SK-N-SH (cell line): ENCODE data around the gene MEF2C. TPM values are rescaled to one million over a fixed set of nuclear protein-coding genes. Genes with fewer than 3 reads are reported as not detected.

Experiments used
- CTCF ChIA-PET: fragments of 300-600, 350-600 bp; formaldehyde crosslinking; extraction: SDS; loops from one replicate; lab custom pipeline; 2021; lab: Yijun Ruan, JAX
- POLR2A ChIA-PET: fragments of 350-600 bp; sonication (Branson Sonifier 250); formaldehyde crosslinking; extraction: SDS; loops from one replicate; lab custom pipeline; 2020; ENCODE audit warnings: antibody characterized with exemption, inconsistent platforms; lab: Yijun Ruan, JAX
- DNase-seq: peaks from one replicate; pipeline ENCODE4 v3.0.0; 2012
- H2AFZ ChIP-seq: fragments of 200-600 bp; sonication (generic); 2 replicates; pipeline ENCODE4 v1.8.1; 2016; ENCODE audit warnings: antibody characterized with exemption, mild to moderate bottlenecking, low read depth
- H3F3A ChIP-seq: fragments of 200-600 bp; sonication (generic); replicated peaks from 2 replicates; pipeline ENCODE3; 2016; ENCODE audit warnings: antibody characterized with exemption, mild to moderate bottlenecking; ENCODE audit not compliant: insufficient read depth
- H3K27ac ChIP-seq, 2 experiments: fragments of 200-500 bp in 1 of 2; fragments of 200-600 bp in 1 of 2; sonication (Bioruptor generic) in 1 of 2; sonication (generic), shearing (Covaris generic) in 1 of 2; 2 replicates each; pipeline versions ENCODE4 v1.5.1 to v1.6.1; 2014 to 2016; ENCODE audit warnings: low read depth in 2 of 2, inconsistent platforms in 1 of 2, low read length in 1 of 2, mild to moderate bottlenecking in 1 of 2, mixed read lengths in 1 of 2
- H3K27me3 ChIP-seq: fragments of 200-600 bp; sonication (generic), shearing (Covaris generic); 2 replicates; pipeline ENCODE4 v1.6.1; 2016; ENCODE audit warnings: mixed run types; ENCODE audit not compliant: insufficient read depth
- H3K36me3 ChIP-seq, 2 experiments: fragments of 200-500 bp in 1 of 2; fragments of 200-600 bp in 1 of 2; sonication (Bioruptor generic) in 1 of 2; sonication (generic) in 1 of 2; replicated peaks in 1 of 2; 2 replicates each; pipeline versions ENCODE3 to v1.5.1; 2014 to 2016; ENCODE audit warnings: low read length in 1 of 2, mild to moderate bottlenecking in 1 of 2; ENCODE audit not compliant: insufficient read depth in 2 of 2, control insufficient read depth in 1 of 2
- H3K4me1 ChIP-seq, 2 experiments: fragments of 200-500 bp in 1 of 2; fragments of 200-600 bp in 1 of 2; sonication (Bioruptor generic) in 1 of 2; sonication (generic), shearing (Covaris generic) in 1 of 2; 2 replicates each; pipeline versions ENCODE4 v1.5.1 to v1.6.1; 2014 to 2016; ENCODE audit warnings: low read depth in 1 of 2, low read length in 1 of 2, mixed run types in 1 of 2; ENCODE audit not compliant: insufficient read depth in 2 of 2, control insufficient read depth in 1 of 2
- H3K4me2 ChIP-seq: fragments of 200-600 bp; sonication (generic), shearing (Covaris generic); 2 replicates; pipeline ENCODE4 v1.6.1; 2017; ENCODE audit warnings: mixed run types
- H3K4me3 ChIP-seq, 2 experiments: fragments of 200-500 bp in 1 of 2; fragments of 200-600 bp in 1 of 2; sonication (Bioruptor generic) in 1 of 2; sonication (generic), shearing (Covaris generic) in 1 of 2; 2 replicates each; pipeline versions ENCODE4 v1.5.1 to v1.8.1; 2014 to 2016; ENCODE audit warnings: low read depth in 2 of 2, inconsistent platforms in 1 of 2, low read length in 1 of 2, mild to moderate bottlenecking in 1 of 2, mixed read lengths in 1 of 2, moderate library complexity in 1 of 2
- H3K79me2 ChIP-seq: fragments of 200-600 bp; sonication (generic); 2 replicates; pipeline ENCODE4 v1.8.1; 2017; ENCODE audit warnings: mild to moderate bottlenecking; ENCODE audit not compliant: insufficient read depth
- H3K9ac ChIP-seq: fragments of 200-600 bp; sonication (generic); 2 replicates; pipeline ENCODE4 v1.6.1; 2017; ENCODE audit warnings: mixed run types
- H3K9me2 ChIP-seq: fragments of 200-600 bp; sonication (generic); 2 replicates; pipeline ENCODE4 v1.6.1; 2017; ENCODE audit warnings: mixed run types
- H3K9me3 ChIP-seq: fragments of 200-600 bp; sonication (generic); 2 replicates; pipeline ENCODE4 v1.6.1; 2017; ENCODE audit warnings: mixed run types, mild to moderate bottlenecking, moderate library complexity
- H4K20me1 ChIP-seq: fragments of 200-600 bp; sonication (generic); 2 replicates; pipeline ENCODE4 v1.6.1; 2017; ENCODE audit warnings: mild to moderate bottlenecking, mixed run types; ENCODE audit not compliant: insufficient read depth
- CHD2 ChIP-seq: fragments of 150-350 bp; IDR thresholded peaks from 2 replicates; pipeline ENCODE4 v1.6.1; 2018; ENCODE audit warnings: low read length; ENCODE audit not compliant: partially characterized antibody
- ELF1 ChIP-seq: IDR thresholded peaks from 2 replicates; pipeline ENCODE4 v1.4.0; 2012
- FOSL2 ChIP-seq: IDR thresholded peaks from 2 replicates; pipeline ENCODE4 v1.4.0; 2012; ENCODE audit warnings: low read depth, mild to moderate bottlenecking, moderate library complexity, borderline replicate concordance
- IRF3 ChIP-seq: fragments of 150-350 bp; IDR thresholded peaks from 2 replicates; pipeline ENCODE4 v1.6.1; 2016; ENCODE audit warnings: mild to moderate bottlenecking, low read depth, low read length
- JUND ChIP-seq: IDR thresholded peaks from 2 replicates; pipeline ENCODE4 v1.4.0; 2012
- MAX ChIP-seq: IDR thresholded peaks from 2 replicates; pipeline ENCODE4 v1.4.0; 2012; ENCODE audit warnings: low read depth
- MEF2A ChIP-seq: IDR thresholded peaks from 2 replicates; pipeline ENCODE4 v1.4.0; 2012; ENCODE audit warnings: low read depth, borderline replicate concordance
- MXI1 ChIP-seq: IDR thresholded peaks from 2 replicates; pipeline ENCODE4 v1.6.1; 2012; ENCODE audit warnings: mild to moderate bottlenecking, low read depth, low read length, improper control_type of control experiment
- RAD21 ChIP-seq: IDR thresholded peaks from 2 replicates; pipeline ENCODE4 v1.6.1; 2012; ENCODE audit warnings: mild to moderate bottlenecking, low read length
- RCOR1 ChIP-seq: fragments of 150-350 bp; IDR thresholded peaks from 2 replicates; pipeline ENCODE4 v1.6.1; 2017; ENCODE audit warnings: antibody characterized with exemption, low read length
- RFX5 ChIP-seq: IDR thresholded peaks from 2 replicates; pipeline ENCODE4 v1.6.1; 2012; ENCODE audit warnings: mild to moderate bottlenecking, improper control_type of control experiment, low read length
- RXRA ChIP-seq: IDR thresholded peaks from 2 replicates; pipeline ENCODE4 v1.4.0; 2012; ENCODE audit warnings: low read depth, mild to moderate bottlenecking, borderline replicate concordance
- SIN3A ChIP-seq: IDR thresholded peaks from 2 replicates; pipeline ENCODE4 v1.6.1; 2012; ENCODE audit warnings: low read depth, mild to moderate bottlenecking, low read length, moderate library complexity, borderline replicate concordance
- TAF1 ChIP-seq: IDR thresholded peaks from 2 replicates; pipeline ENCODE4 v1.6.1; 2012; ENCODE audit warnings: low read depth, mild to moderate bottlenecking, low read length, moderate library complexity, borderline replicate concordance
- TCF12 ChIP-seq: IDR thresholded peaks from 2 replicates; pipeline ENCODE4 v1.4.0; 2012
- TEAD4 ChIP-seq: IDR thresholded peaks from 2 replicates; pipeline ENCODE4 v1.4.0; 2012; ENCODE audit warnings: mild to moderate bottlenecking, borderline replicate concordance; ENCODE audit not compliant: insufficient read depth
- YY1 ChIP-seq: IDR thresholded peaks from 2 replicates; pipeline ENCODE4 v1.4.0; 2012; ENCODE audit warnings: low read depth, mild to moderate bottlenecking
- ZBTB33 ChIP-seq: IDR thresholded peaks from 2 replicates; pipeline ENCODE4 v1.4.0; 2012; ENCODE audit warnings: low read depth, borderline replicate concordance
- WGBS: methylation state at CpG from one replicate; pipeline ENCODE4 v1.1.6; 2017; ENCODE audit warnings: low lambda C conversion rate; 5-methylcytosine and 5-hydroxymethylcytosine counted together
- polyA plus RNA-seq, 3 experiments: library from polyadenylated mRNA; depleted of rRNA; stranded (reverse); fragments of >200 nt; gene quantifications; 2 replicates each; pipeline ENCODE4 v1.2.3, GENCODE V29; 2012
- TF ChIP-seq, protein P1 (sequence below): fragments of 200-600 bp; sonication (generic); IDR thresholded peaks from 2 replicates; pipeline ENCODE4 v1.6.1; 2017; ENCODE audit warnings: antibody characterized with exemption, mild to moderate bottlenecking, moderate library complexity
- TF ChIP-seq, protein P2 (sequence below): IDR thresholded peaks from 2 replicates; pipeline ENCODE4 v1.4.0; 2012; ENCODE audit warnings: low read depth, borderline replicate concordance

MEF2C gene
- polyA plus RNA-seq, 1 of the 3 experiments (the other 2 are of a cell fraction) = 1.2 TPM

- no peak overlapping the region for H3K27ac ChIP-seq
- no peaks in the 10 kb centered on the region for H3K79me2 ChIP-seq
- H2AFZ ChIP-seq = no peak overlapping the region; the same call in 1 of the 2 replicates
- H3K36me3 ChIP-seq = no peaks in the 10 kb centered on the region
- CTCF ChIA-PET = no interaction called here
- POLR2A ChIA-PET = no interaction called here
- H3K9ac ChIP-seq = no peak overlapping the region
- no peaks in the 10 kb centered on the region for H3K27me3 ChIP-seq
- no peaks in the 10 kb centered on the region for H4K20me1 ChIP-seq
- H3F3A ChIP-seq = no peaks in the 10 kb centered on the region
- H3K4me1 ChIP-seq = no peaks in the 10 kb centered on the region; a peak in 1 of 4 replicates
- no peaks in the 10 kb centered on the region for H3K9me3 ChIP-seq
- WGBS = 70% methylated on average over 7 of the region's 7 CpGs
- no peak overlapping the region for H3K4me2 ChIP-seq
- no peaks in the 10 kb centered on the region for H3K9me2 ChIP-seq
- TF ChIP-seq CHD2 (no peak), RXRA (no peak), TCF12 (no peak), JUND (no peak), RAD21 (no peak), ELF1 (no peak), TAF1 (no peak)
- TF ChIP-seq, protein P1, sequence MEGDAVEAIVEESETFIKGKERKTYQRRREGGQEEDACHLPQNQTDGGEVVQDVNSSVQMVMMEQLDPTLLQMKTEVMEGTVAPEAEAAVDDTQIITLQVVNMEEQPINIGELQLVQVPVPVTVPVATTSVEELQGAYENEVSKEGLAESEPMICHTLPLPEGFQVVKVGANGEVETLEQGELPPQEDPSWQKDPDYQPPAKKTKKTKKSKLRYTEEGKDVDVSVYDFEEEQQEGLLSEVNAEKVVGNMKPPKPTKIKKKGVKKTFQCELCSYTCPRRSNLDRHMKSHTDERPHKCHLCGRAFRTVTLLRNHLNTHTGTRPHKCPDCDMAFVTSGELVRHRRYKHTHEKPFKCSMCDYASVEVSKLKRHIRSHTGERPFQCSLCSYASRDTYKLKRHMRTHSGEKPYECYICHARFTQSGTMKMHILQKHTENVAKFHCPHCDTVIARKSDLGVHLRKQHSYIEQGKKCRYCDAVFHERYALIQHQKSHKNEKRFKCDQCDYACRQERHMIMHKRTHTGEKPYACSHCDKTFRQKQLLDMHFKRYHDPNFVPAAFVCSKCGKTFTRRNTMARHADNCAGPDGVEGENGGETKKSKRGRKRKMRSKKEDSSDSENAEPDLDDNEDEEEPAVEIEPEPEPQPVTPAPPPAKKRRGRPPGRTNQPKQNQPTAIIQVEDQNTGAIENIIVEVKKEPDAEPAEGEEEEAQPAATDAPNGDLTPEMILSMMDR = no peak
- DNase-seq = no peak
- no peak overlapping the region for H3K4me3 ChIP-seq
These were observed 14.4 kb downstream of the MEF2C start for GRCh38 chr5:88868468-88869068.

DNA sequence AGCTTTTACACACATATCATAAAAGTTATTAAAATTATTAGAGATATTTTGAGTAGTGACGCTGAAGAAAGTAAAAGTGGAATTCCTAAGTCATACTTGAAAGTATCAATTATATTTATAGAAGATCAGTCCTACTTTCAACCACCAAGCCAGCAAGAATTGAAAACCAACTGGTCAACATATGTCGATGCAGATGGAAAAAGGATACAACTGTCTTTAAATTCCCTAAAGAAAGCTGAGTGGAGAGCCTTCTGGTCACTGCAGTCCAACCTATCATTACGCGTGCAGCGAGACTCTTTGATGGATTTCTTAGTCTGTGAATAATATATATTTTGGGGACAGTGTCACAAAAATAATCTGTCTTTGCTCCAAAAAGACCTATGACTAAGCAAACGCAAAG is 15.3 kb downstream of the MEF2C start:
- no peak overlapping the region for H2AFZ ChIP-seq
- DNase-seq = no peak
- H3K9me3 ChIP-seq = no peaks in the 10 kb centered on the region
- no peaks in the 10 kb centered on the region for H3K27me3 ChIP-seq
- 87% methylated on average over 6 of the region's 6 CpGs for WGBS
- H3K9ac ChIP-seq = no peak overlapping the region
- no peaks in the 10 kb centered on the region for H3K79me2 ChIP-seq
- H3K4me1 ChIP-seq = no peaks in the 10 kb centered on the region; a peak in 1 of 4 replicates
- H3K4me3 ChIP-seq = no peak overlapping the region
- H3F3A ChIP-seq = no peaks in the 10 kb centered on the region
- no peaks in the 10 kb centered on the region for H4K20me1 ChIP-seq
- ChIA-PET POLR2A (no interaction called here), CTCF (no interaction called here)
- H3K27ac ChIP-seq = no peak overlapping the region
- H3K4me2 ChIP-seq = no peak overlapping the region
- no peaks in the 10 kb centered on the region for H3K36me3 ChIP-seq
- no peaks in the 10 kb centered on the region for H3K9me2 ChIP-seq
- no peak for TF ChIP-seq IRF3
- TF ChIP-seq MAX = no peak
- no peak for TF ChIP-seq FOSL2
- TF ChIP-seq, protein P1 = no peak
- no peak for TF ChIP-seq MEF2A
- no peak for TF ChIP-seq CHD2
- TF ChIP-seq, protein P2, sequence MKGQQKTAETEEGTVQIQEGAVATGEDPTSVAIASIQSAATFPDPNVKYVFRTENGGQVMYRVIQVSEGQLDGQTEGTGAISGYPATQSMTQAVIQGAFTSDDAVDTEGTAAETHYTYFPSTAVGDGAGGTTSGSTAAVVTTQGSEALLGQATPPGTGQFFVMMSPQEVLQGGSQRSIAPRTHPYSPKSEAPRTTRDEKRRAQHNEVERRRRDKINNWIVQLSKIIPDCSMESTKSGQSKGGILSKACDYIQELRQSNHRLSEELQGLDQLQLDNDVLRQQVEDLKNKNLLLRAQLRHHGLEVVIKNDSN = no peak
- no peak for TF ChIP-seq ZBTB33
- no peak for TF ChIP-seq YY1
- no peak for TF ChIP-seq RCOR1
- no peak for TF ChIP-seq TEAD4
- TF ChIP-seq RXRA = no peak
- no peak for TF ChIP-seq RFX5
- TF ChIP-seq SIN3A = no peak
- TF ChIP-seq MXI1 = no peak
- no peak for TF ChIP-seq RAD21
